Omental fat pad (tissue), 4 donors: ENCODE measurements around the gene SAT2. TPM values are rescaled to one million over a fixed set of nuclear protein-coding genes. Genes with fewer than 3 reads are reported as not detected.
"Not testable (repeated sequence)": the region's sequence is repeated elsewhere in the genome, so short reads cannot be mapped to it uniquely, and the experiment has no call there.

ENCODE experiments used
- ATAC-seq: fragments of 150-250 bp; one replicate; pipeline ENCODE4 v1.9.1; 2016; ENCODE audit warnings: mild to moderate bottlenecking, moderate library complexity; ENCODE audit not compliant: low FRiP score
- DNase-seq: peaks from one replicate; pipeline ENCODE4 v3.0.0-alpha.2; 2019; ENCODE audit warnings: low spot score
- CTCF ChIP-seq, 3 donors: fragments of 450-650 bp; IDR thresholded peaks; one replicate each; pipeline ENCODE4 v1.5.1; 2016 to 2017; ENCODE audit warnings: antibody characterized with exemption in 3 of 3, mild to moderate bottlenecking in 3 of 3, moderate library complexity in 2 of 3
- total RNA-seq, 4 donors: library from RNA; depleted of rRNA; stranded (reverse); fragments of >200 nt; gene quantifications; one replicate each; pipeline ENCODE4 v1.1.0, GENCODE V29; 2016

SAT2 gene
- total RNA-seq, 4 donors from 2014 or later, result 55.5 to 81.3 (median 66.2) TPM

GRCh38 chr17:7650509-7651096 is 23.0 kb upstream of the SAT2 start, which contains the start of gene ATP1B2:
Gene ATP1B2, plus strand, starts transcription at chr17:7650926. Its CDS starts 593 bp downstream, at chr17:7651519.
- DNase-seq (peak; percentile 58), ATAC-seq (peak; percentile 60)
- TF ChIP-seq CTCF (IDR thresholded peaks at IDR 0.05), result no peak

DNA sequence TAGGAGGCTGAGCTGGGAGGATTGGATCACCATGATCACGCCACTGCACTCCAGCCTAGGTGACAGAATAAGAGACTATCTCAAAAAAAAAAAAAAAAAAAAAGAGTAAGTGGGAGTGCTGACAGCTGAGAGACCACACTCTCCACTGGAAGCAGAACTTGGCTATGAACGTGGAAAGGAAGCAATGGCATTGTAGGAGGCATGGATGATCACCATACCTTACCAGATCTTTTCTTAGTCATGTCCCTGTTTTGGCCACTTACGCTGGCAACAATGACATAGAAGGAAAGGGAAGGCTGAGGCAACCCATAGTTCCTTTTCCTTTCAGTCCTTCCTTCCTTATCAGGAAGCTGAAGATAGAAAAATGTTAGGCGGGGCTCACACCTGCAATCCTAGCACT is 19.4 kb upstream of the SAT2 start:
- ATAC-seq (no peak), DNase-seq (no peak)
- no peak for TF ChIP-seq CTCF (IDR thresholded peaks at IDR 0.05)

- ATAC-seq, result no peak
- no peak for TF ChIP-seq CTCF (IDR thresholded peaks at IDR 0.05)
- DNase-seq, result no peak
These were observed 18.8 kb upstream of the SAT2 start for GRCh38 chr17:7646457-7646856.

DNA sequence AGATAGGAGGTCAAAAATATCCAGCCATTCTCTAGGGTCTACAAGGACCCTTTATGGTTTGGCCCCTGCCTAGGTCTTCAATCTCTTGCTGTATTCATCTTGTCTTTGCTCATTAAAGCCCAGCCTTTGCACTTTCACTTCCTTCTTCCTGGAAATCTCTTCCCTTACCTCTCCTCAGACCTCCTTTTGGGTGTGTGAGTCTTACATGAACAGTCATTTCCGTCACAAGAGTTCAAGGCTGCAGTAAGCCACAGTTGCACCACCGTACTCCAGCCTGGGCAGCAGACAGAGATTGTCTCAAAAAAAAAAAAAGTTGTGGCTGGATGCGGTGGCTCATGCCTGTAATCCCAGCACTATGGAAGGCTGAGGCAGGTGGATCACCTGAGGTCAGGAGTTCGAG is 17.2 kb upstream of the SAT2 start:
- ATAC-seq (no peak), DNase-seq (no peak)
- no peak for TF ChIP-seq CTCF (IDR thresholded peaks at IDR 0.05)

- DNase-seq, ATAC-seq: not testable (repeated sequence)
These were observed 14.0 kb upstream of the SAT2 start for GRCh38 chr17:7641635-7642034.

- no peak for TF ChIP-seq CTCF (IDR thresholded peaks at IDR 0.05)
- no peak for DNase-seq
- no peak for ATAC-seq
These were observed 13.2 kb upstream of the SAT2 start for GRCh38 chr17:7640783-7641182.

- DNase-seq, result no peak
- no peak for ATAC-seq
- no peak for TF ChIP-seq CTCF (IDR thresholded peaks at IDR 0.05)
These were observed 8.5 kb upstream of the SAT2 start for GRCh38 chr17:7636163-7636562.
